WTC11 (cell line): ENCODE measurements around the gene TEKT2. TPM values are rescaled to one million over a fixed set of nuclear protein-coding genes. Genes with fewer than 3 reads are reported as not detected.

Experiments used
- ATAC-seq: fragments of 200-7000 bp; cut with Tn5 transposase; 2 replicates; pipeline ENCODE4 v1.10.0; 2021; ENCODE audit warnings: mild to moderate bottlenecking, moderate library complexity
- CTCF ChIA-PET: fragments of 300-600 bp; sonication (Branson Sonifier 250); formaldehyde crosslinking; loops from one replicate; lab custom pipeline; 2021; ENCODE audit warnings: antibody characterized with exemption; lab: Charles Lee
- POLR2A ChIA-PET: fragments of 350-600 bp; sonication (Branson Sonifier 250); formaldehyde crosslinking; loops from one replicate; lab custom pipeline; 2021; ENCODE audit warnings: antibody characterized with exemption; lab: Charles Lee
- DNase-seq: peaks from one replicate; pipeline ENCODE4 v3.0.0; 2021; ENCODE audit warnings: low spot score
- H3K27ac Mint-ChIP-seq: 2 replicates; pipeline ENCODE4 v1.8.0; 2021; ENCODE audit warnings: mixed read lengths
- H3K27me3 Mint-ChIP-seq: 2 replicates; pipeline ENCODE4 v1.8.0; 2021; ENCODE audit warnings: low read depth, mild to moderate bottlenecking, moderate library complexity, mixed read lengths
- H3K36me3 Mint-ChIP-seq: 2 replicates; pipeline ENCODE4 v1.8.0; 2021; ENCODE audit warnings: mixed read lengths
- H3K4me1 Mint-ChIP-seq: 2 replicates; pipeline ENCODE4 v1.8.0; 2022; ENCODE audit warnings: mixed read lengths
- H3K4me3 Mint-ChIP-seq: 2 replicates; pipeline ENCODE4 v1.8.0; 2021; ENCODE audit warnings: mild to moderate bottlenecking, moderate library complexity, mixed read lengths
- H3K9me3 Mint-ChIP-seq: 2 replicates; pipeline ENCODE4 v1.8.0; 2021; ENCODE audit warnings: mixed read lengths
- ATF1 ChIP-seq: sonication (generic); formaldehyde crosslinking; IDR thresholded peaks from 2 replicates; pipeline ENCODE4 v1.8.1; 2023; ENCODE audit warnings: mild to moderate bottlenecking, moderate library complexity, missing genetic modification reagents
- ESRRA ChIP-seq: sonication (generic); formaldehyde crosslinking; IDR thresholded peaks from 2 replicates; pipeline ENCODE4 v1.8.1; 2022; ENCODE audit warnings: mild to moderate bottlenecking, missing genetic modification reagents, borderline replicate concordance
- FOXP1 ChIP-seq: sonication (generic); formaldehyde crosslinking; IDR thresholded peaks from 2 replicates; pipeline ENCODE4 v1.8.0; 2022; ENCODE audit warnings: missing genetic modification reagents, mild to moderate bottlenecking, moderate library complexity, borderline replicate concordance
- HMGA2 ChIP-seq: fragments of 250-450 bp; sonication (Bioruptor Pico); IDR thresholded peaks from 2 replicates; pipeline ENCODE4 v1.4.0; 2021; ENCODE audit warnings: mild to moderate bottlenecking, moderate library complexity
- JUN ChIP-seq: sonication (generic); formaldehyde crosslinking; IDR thresholded peaks from 2 replicates; pipeline ENCODE4 v1.8.0; 2023; ENCODE audit warnings: mild to moderate bottlenecking, missing genetic modification reagents
- MXD4 ChIP-seq: fragments of 250-450 bp; sonication (Bioruptor Pico); IDR thresholded peaks from 2 replicates; pipeline ENCODE4 v1.8.0; 2021; ENCODE audit warnings: mild to moderate bottlenecking, moderate library complexity, borderline replicate concordance
- NFE2L1 ChIP-seq: sonication (generic); formaldehyde crosslinking; IDR thresholded peaks from 2 replicates; pipeline ENCODE4 v1.8.1; 2023; ENCODE audit warnings: missing genetic modification reagents
- NR2C2 ChIP-seq: sonication (generic); formaldehyde crosslinking; IDR thresholded peaks from 2 replicates; pipeline ENCODE4 v1.8.0; 2022; ENCODE audit warnings: mild to moderate bottlenecking, missing genetic modification reagents
- SMAD3 ChIP-seq: sonication (generic); formaldehyde crosslinking; IDR thresholded peaks from 2 replicates; pipeline ENCODE4 v1.8.0; 2022; ENCODE audit warnings: missing genetic modification reagents, mild to moderate bottlenecking, borderline replicate concordance
- SMAD4 ChIP-seq: sonication (generic); formaldehyde crosslinking; IDR thresholded peaks from 2 replicates; pipeline ENCODE4 v1.8.0; 2022; ENCODE audit warnings: mild to moderate bottlenecking, missing genetic modification reagents
- SP1 ChIP-seq: sonication (generic); formaldehyde crosslinking; conservative IDR thresholded peaks from 2 replicates; pipeline ENCODE4 v1.8.1; 2022; ENCODE audit warnings: missing genetic modification reagents
- TP53 ChIP-seq: sonication (generic); formaldehyde crosslinking; IDR thresholded peaks from 2 replicates; pipeline ENCODE4 v1.8.1; 2023; ENCODE audit warnings: mild to moderate bottlenecking, missing genetic modification reagents
- ZNF396 ChIP-seq: fragments of 250-450 bp; sonication (Bioruptor Pico); IDR thresholded peaks from 2 replicates; pipeline ENCODE4 v1.8.0; 2021; ENCODE audit warnings: mild to moderate bottlenecking, moderate library complexity, borderline replicate concordance
- ZNF423 ChIP-seq: fragments of 250-450 bp; sonication (Bioruptor Pico); IDR thresholded peaks from 2 replicates; pipeline ENCODE4 v2.1.2; 2022; ENCODE audit warnings: mild to moderate bottlenecking, moderate library complexity
- total RNA-seq: library from RNA; stranded (reverse); gene quantifications from 3 replicates; pipeline ENCODE4 v1.2.3, GENCODE V29; 2021
- TF ChIP-seq, protein P1 (sequence below): sonication (generic); formaldehyde crosslinking; IDR thresholded peaks from 2 replicates; pipeline ENCODE4 v1.8.0; 2022; ENCODE audit warnings: mild to moderate bottlenecking, missing genetic modification reagents
- TF ChIP-seq, protein P2 (sequence below): fragments of 250-450 bp; sonication (Bioruptor Pico); conservative IDR thresholded peaks from 2 replicates; pipeline ENCODE4 v1.9.0; 2021; ENCODE audit warnings: mild to moderate bottlenecking
- TF ChIP-seq, protein P3 (sequence below): sonication (generic); formaldehyde crosslinking; IDR thresholded peaks from 2 replicates; pipeline ENCODE4 v1.8.1; 2022; ENCODE audit warnings: low read depth, missing genetic modification reagents, borderline replicate concordance
- TF ChIP-seq, protein P4 (sequence below): sonication (generic); formaldehyde crosslinking; IDR thresholded peaks from 2 replicates; pipeline ENCODE4 v1.8.1; 2023; ENCODE audit warnings: mild to moderate bottlenecking, missing genetic modification reagents
- TF ChIP-seq, protein P5 (sequence below): sonication (generic); formaldehyde crosslinking; IDR thresholded peaks from 2 replicates; pipeline ENCODE4 v1.8.1; 2023; ENCODE audit warnings: mild to moderate bottlenecking, missing genetic modification reagents, moderate library complexity
- TF ChIP-seq, protein P6 (sequence below): sonication (generic); formaldehyde crosslinking; IDR thresholded peaks from 2 replicates; pipeline ENCODE4 v1.8.0; 2022; ENCODE audit warnings: mild to moderate bottlenecking, missing genetic modification reagents
- TF ChIP-seq, protein P7 (sequence below): sonication (generic); formaldehyde crosslinking; IDR thresholded peaks from 2 replicates; pipeline ENCODE4 v1.8.1; 2023; ENCODE audit warnings: mild to moderate bottlenecking, missing genetic modification reagents

The TEKT2 gene
- total RNA-seq, 1 experiment from 2014 or later, result 1.9 TPM

DNA sequence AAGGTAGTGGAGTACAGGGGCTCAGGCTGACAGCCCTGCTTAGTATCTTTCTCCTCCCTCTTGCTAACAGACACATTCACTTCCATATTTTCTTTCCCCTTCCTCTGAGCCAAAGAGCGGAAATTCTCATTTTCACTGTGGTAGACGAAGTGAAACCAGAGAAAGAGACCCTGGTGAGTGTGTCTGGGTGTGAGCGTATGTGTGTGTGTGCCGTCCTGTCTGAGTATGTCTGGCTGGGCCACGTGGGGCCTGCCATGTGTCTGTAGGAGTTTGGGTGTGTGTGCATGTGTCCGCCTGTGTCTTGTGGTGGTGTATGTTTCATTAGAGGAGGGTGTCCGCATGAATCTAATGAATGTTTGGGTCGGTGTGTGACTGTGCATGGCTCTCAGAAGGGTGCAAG lies 39.5 kb downstream of the TEKT2 start (continued):
- TF ChIP-seq, protein P1, sequence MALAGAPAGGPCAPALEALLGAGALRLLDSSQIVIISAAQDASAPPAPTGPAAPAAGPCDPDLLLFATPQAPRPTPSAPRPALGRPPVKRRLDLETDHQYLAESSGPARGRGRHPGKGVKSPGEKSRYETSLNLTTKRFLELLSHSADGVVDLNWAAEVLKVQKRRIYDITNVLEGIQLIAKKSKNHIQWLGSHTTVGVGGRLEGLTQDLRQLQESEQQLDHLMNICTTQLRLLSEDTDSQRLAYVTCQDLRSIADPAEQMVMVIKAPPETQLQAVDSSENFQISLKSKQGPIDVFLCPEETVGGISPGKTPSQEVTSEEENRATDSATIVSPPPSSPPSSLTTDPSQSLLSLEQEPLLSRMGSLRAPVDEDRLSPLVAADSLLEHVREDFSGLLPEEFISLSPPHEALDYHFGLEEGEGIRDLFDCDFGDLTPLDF (CRISPR knock-in tag), result no peak
- TF ChIP-seq ESRRA (no peak), SMAD4 (CRISPR knock-in tag) (no peak), TP53 (CRISPR knock-in tag) (no peak), SMAD3 (CRISPR knock-in tag) (no peak), JUN (CRISPR knock-in tag) (no peak), HMGA2 (CRISPR knock-in tag) (no peak), ATF1 (CRISPR knock-in tag) (no peak), ZNF423 (CRISPR knock-in tag) (no peak), ZNF396 (no peak), NR2C2 (no peak)
- TF ChIP-seq, protein P2, sequence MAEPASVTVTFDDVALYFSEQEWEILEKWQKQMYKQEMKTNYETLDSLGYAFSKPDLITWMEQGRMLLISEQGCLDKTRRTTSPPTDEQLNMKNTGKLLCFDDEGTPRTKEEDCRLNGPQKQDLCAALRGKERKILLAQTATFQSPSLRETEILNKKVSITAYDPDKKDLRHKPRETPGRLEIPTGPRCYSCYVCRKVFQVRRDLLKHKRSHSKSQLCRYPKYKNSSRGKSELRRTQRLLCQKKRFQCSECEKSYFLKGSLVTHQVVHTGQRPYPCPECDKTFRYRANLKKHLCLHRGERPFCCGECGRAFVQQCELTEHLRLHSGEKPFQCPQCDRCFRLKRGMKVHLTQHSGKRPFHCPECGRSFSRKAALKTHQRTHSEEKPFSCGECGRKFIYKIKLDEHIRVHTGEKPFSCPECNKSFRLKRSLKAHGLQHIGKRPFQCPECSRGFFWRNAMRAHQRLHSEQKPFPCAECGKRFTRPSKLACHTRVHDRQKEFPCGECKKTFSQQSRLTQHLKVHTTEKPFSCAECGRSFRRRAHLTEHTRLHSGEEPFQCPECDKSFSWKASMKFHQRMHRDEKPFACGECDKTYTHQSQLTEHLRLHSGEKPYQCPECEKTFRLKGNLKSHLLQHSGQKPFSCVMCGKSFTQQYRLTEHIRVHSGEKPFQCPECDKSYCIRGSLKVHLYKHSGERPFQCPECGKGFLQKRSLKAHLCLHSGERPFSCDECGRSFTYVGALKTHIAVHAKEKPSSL, result no peak
- TF ChIP-seq, protein P3, sequence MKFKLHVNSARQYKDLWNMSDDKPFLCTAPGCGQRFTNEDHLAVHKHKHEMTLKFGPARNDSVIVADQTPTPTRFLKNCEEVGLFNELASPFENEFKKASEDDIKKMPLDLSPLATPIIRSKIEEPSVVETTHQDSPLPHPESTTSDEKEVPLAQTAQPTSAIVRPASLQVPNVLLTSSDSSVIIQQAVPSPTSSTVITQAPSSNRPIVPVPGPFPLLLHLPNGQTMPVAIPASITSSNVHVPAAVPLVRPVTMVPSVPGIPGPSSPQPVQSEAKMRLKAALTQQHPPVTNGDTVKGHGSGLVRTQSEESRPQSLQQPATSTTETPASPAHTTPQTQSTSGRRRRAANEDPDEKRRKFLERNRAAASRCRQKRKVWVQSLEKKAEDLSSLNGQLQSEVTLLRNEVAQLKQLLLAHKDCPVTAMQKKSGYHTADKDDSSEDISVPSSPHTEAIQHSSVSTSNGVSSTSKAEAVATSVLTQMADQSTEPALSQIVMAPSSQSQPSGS (CRISPR knock-in tag), result no peak

DNA sequence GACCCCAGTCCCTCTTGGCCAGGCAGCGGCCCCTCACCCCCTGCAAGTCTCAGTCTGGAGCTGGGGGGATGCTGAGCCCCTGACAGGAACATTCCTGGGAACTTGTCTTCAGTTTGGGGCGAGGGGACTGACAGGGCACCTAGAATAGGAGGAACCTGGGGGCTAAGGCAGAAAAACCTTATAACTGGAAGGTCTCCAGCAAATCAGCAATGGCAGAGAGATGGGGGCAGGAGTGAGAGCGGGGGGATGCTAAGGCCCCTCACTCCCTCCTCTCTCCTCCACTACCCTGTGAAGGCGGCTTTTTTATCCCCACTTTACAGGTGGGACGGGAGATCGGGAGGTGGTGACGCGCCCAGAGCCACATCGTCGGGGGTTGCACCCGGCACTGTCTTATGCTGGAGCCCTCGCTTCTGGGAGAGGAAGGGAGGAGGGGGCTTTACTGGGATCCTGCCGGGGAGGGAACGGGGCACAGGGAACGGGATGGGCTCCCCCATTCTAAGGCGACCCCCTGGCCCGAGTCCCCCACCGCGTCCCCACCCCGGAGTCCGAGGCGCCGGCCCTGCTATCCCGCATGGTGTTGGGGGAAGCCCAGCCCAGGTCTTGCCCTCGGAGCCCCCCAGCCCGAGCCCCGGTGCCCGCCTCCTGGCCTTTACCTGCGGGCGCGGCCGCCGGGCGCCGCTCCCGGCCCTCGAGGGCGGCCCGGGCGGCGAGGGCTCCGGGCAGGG lies 40.7 kb downstream of the TEKT2 start:
- H3K4me1 Mint-ChIP-seq, result peaks cover 13% of the 10 kb centered on the region
- ChIA-PET CTCF (interaction anchor here (1.1 kb wide), 1 partner anchor 10 kb away, joined by 6 read pairs; no protein-coding TSS in a partner anchor), POLR2A (no interaction called here)
- H3K27ac Mint-ChIP-seq, result no peak overlapping the region
- H3K9me3 Mint-ChIP-seq, result no peaks in the 10 kb centered on the region
- peak; percentile 26 for DNase-seq
- peaks cover 40% of the 10 kb centered on the region for H3K27me3 Mint-ChIP-seq
- no peak for TF ChIP-seq MXD4
- peak; percentile 61 for ATAC-seq
- H3K36me3 Mint-ChIP-seq, result no peaks in the 10 kb centered on the region
- peak overlapping the region; percentile 72 for H3K4me3 Mint-ChIP-seq

DNA sequence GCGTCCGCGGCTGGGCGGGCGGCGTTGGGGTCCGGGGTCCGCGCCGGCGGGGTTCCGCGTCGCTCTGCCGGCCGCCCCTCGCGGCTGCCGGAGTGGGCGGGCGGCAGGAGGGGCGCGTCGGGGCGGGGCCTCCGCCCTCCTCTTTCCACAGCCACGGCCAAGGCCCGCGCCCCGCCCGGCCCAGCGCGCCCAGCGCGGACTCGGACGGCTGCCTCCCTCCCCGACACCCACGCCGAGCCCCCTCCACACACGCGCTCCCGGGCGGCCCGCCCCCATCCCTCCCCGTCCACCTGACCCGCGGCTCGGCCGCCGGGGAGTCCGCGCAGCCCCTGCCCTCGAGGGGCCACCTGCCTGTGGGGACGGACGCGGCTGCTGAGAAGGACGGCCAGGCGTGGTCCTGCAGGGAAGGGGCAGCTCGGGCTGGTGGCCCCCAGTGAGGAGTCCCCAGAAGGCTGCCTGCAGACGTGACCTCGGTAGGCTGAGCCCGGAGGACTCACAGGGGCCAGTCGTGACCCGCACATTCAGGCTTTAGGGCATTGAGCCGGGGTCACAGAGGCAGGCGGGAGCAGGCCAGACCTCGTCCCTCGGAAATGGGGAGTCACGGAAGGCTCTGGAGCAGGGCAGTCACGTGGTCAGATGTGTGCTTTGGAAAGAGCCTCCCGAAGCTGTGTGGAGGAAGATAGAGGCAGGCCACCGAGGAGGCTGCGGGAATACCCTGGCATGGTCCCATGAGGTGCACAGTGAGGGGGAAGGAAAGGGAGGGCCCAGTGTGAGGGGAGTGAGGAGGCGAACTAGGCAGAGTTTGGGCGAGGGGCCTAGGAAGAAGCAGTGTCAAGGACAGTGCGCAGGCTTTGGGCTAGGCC lies 41.5 kb downstream of the TEKT2 start, which contains the start of gene COL8A2:
Gene COL8A2, minus strand, starts transcription at position 94 of the 863 bp plus-strand sequence. CDS start 24,980 bp downstream, outside the sequence.
- ChIA-PET POLR2A (interaction anchor here (0.5 kb wide), 1 partner anchor 1475 kb away, joined by 7 read pairs; no protein-coding TSS in a partner anchor), CTCF (no interaction called here)
- Mint-ChIP-seq H3K4me3 (peak within 1 kb of the TSS; percentile 72), H3K27ac (no peak within 1 kb of the TSS), H3K36me3 (no peaks in the 10 kb centered on the region), H3K9me3 (no peaks in the 10 kb centered on the region), H3K27me3 (peaks cover 40% of the 10 kb centered on the region), H3K4me1 (peaks cover 13% of the 10 kb centered on the region)
- DNase-seq (peak; percentile 30), ATAC-seq (peak; percentile 23)
- TF ChIP-seq, protein P4, sequence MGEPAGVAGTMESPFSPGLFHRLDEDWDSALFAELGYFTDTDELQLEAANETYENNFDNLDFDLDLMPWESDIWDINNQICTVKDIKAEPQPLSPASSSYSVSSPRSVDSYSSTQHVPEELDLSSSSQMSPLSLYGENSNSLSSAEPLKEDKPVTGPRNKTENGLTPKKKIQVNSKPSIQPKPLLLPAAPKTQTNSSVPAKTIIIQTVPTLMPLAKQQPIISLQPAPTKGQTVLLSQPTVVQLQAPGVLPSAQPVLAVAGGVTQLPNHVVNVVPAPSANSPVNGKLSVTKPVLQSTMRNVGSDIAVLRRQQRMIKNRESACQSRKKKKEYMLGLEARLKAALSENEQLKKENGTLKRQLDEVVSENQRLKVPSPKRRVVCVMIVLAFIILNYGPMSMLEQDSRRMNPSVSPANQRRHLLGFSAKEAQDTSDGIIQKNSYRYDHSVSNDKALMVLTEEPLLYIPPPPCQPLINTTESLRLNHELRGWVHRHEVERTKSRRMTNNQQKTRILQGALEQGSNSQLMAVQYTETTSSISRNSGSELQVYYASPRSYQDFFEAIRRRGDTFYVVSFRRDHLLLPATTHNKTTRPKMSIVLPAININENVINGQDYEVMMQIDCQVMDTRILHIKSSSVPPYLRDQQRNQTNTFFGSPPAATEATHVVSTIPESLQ (CRISPR knock-in tag), result no peak
- TF ChIP-seq NFE2L1, result 0 out of 2 replicates have a peak, but pooled peaks have one; percentile 12
- peak; percentile 26; the same call in 1 of the 2 replicates for TF ChIP-seq FOXP1 (CRISPR knock-in tag)
- TF ChIP-seq, protein P5, sequence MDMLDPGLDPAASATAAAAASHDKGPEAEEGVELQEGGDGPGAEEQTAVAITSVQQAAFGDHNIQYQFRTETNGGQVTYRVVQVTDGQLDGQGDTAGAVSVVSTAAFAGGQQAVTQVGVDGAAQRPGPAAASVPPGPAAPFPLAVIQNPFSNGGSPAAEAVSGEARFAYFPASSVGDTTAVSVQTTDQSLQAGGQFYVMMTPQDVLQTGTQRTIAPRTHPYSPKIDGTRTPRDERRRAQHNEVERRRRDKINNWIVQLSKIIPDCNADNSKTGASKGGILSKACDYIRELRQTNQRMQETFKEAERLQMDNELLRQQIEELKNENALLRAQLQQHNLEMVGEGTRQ (CRISPR knock-in tag), result peak; percentile 86
- TF ChIP-seq, protein P6, sequence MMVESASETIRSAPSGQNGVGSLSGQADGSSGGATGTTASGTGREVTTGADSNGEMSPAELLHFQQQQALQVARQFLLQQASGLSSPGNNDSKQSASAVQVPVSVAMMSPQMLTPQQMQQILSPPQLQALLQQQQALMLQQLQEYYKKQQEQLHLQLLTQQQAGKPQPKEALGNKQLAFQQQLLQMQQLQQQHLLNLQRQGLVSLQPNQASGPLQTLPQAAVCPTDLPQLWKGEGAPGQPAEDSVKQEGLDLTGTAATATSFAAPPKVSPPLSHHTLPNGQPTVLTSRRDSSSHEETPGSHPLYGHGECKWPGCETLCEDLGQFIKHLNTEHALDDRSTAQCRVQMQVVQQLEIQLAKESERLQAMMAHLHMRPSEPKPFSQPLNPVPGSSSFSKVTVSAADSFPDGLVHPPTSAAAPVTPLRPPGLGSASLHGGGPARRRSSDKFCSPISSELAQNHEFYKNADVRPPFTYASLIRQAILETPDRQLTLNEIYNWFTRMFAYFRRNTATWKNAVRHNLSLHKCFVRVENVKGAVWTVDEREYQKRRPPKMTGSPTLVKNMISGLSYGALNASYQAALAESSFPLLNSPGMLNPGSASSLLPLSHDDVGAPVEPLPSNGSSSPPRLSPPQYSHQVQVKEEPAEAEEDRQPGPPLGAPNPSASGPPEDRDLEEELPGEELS (CRISPR knock-in tag), result 0 out of 2 replicates have a peak, but pooled peaks have one; percentile 45
- TF ChIP-seq, protein P7, sequence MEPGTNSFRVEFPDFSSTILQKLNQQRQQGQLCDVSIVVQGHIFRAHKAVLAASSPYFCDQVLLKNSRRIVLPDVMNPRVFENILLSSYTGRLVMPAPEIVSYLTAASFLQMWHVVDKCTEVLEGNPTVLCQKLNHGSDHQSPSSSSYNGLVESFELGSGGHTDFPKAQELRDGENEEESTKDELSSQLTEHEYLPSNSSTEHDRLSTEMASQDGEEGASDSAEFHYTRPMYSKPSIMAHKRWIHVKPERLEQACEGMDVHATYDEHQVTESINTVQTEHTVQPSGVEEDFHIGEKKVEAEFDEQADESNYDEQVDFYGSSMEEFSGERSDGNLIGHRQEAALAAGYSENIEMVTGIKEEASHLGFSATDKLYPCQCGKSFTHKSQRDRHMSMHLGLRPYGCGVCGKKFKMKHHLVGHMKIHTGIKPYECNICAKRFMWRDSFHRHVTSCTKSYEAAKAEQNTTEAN (CRISPR knock-in tag), result 0 out of 2 replicates have a peak, but pooled peaks have one; percentile 59
- TF ChIP-seq SP1 (CRISPR knock-in tag), result 0 out of 2 replicates have a peak, but pooled peaks have one; percentile 12
